ENCODE measurements around the gene GPBP1L1. TPM values are rescaled to one million over a fixed set of nuclear protein-coding genes. Genes with fewer than 3 reads are reported as not detected.

Gene GPBP1L1
- total RNA-seq, 4 donors from 2014 or later: 121 to 219 (median 131) TPM

- Histone ChIP-seq H3K9me3 (no peaks in the 10 kb centered on the region), H3K4me3 (no peak overlapping the region), H3K36me3 (peaks cover 60% of the 10 kb centered on the region), H3K27me3 (no peaks in the 10 kb centered on the region), H3K27ac (no peak overlapping the region), H3K4me1 (no peaks in the 10 kb centered on the region)
- TF ChIP-seq CTCF (IDR thresholded peaks at IDR 0.05): no peak
- TF ChIP-seq POLR2AphosphoS5 (IDR thresholded peaks at IDR 0.05): no peak
- no peak for TF ChIP-seq EP300 (IDR thresholded peaks at IDR 0.05)
- DNase-seq (ENCODE audit: low spot score in 2 of 2): no peak
These were observed 42.4 kb downstream of the GPBP1L1 start for GRCh38 chr1:45643978-45644377.

GRCh38 chr1:45643321-45643720 is 43.0 kb downstream of the GPBP1L1 start:
- peaks cover 60% of the 10 kb centered on the region for H3K36me3 ChIP-seq
- H3K4me1 ChIP-seq: no peaks in the 10 kb centered on the region
- no peak overlapping the region for H3K4me3 ChIP-seq
- H3K27me3 ChIP-seq: no peaks in the 10 kb centered on the region
- H3K27ac ChIP-seq: no peak overlapping the region
- H3K9me3 ChIP-seq: no peaks in the 10 kb centered on the region
- DNase-seq (ENCODE audit: low spot score in 2 of 2): no peak
- WGBS: 72% methylated on average over 5 of the region's 5 CpGs
- TF ChIP-seq EP300 (IDR thresholded peaks at IDR 0.05): no peak
- no peak for TF ChIP-seq CTCF (IDR thresholded peaks at IDR 0.05)
- TF ChIP-seq POLR2A (IDR thresholded peaks at IDR 0.05): no peak
- no peak for TF ChIP-seq POLR2AphosphoS5 (IDR thresholded peaks at IDR 0.05)

GRCh38 chr1:45640293-45640692 is 46.0 kb downstream of the GPBP1L1 start:
- WGBS: 82% methylated on average over 1 of the region's 1 CpG
- Histone ChIP-seq H3K4me1 (no peaks in the 10 kb centered on the region), H3K9me3 (no peaks in the 10 kb centered on the region), H3K27me3 (no peaks in the 10 kb centered on the region), H3K27ac (no peak overlapping the region), H3K4me3 (no peak overlapping the region), H3K36me3 (peaks cover 72% of the 10 kb centered on the region)
- TF ChIP-seq EP300 (IDR thresholded peaks at IDR 0.05) (no peak), POLR2AphosphoS5 (IDR thresholded peaks at IDR 0.05) (no peak), POLR2A (IDR thresholded peaks at IDR 0.05) (no peak), CTCF (IDR thresholded peaks at IDR 0.05) (no peak)
- no peak for DNase-seq (ENCODE audit: low spot score in 2 of 2)

GRCh38 chr1:45635211-45635610 is 51.1 kb downstream of the GPBP1L1 start:
- DNase-seq (ENCODE audit: low spot score in 2 of 2): no peak
- Histone ChIP-seq H3K9me3 (no peaks in the 10 kb centered on the region), H3K27me3 (no peaks in the 10 kb centered on the region), H3K27ac (no peak overlapping the region), H3K36me3 (peaks cover 89% of the 10 kb centered on the region), H3K4me3 (no peak overlapping the region), H3K4me1 (no peaks in the 10 kb centered on the region)
- TF ChIP-seq POLR2A (IDR thresholded peaks at IDR 0.05) (no peak), EP300 (IDR thresholded peaks at IDR 0.05) (no peak), CTCF (IDR thresholded peaks at IDR 0.05) (no peak), POLR2AphosphoS5 (IDR thresholded peaks at IDR 0.05) (no peak)
- 32% methylated on average over 1 of the region's 1 CpG for WGBS

- H3K36me3 ChIP-seq: peaks cover 90% of the 10 kb centered on the region
These were observed 55.9 kb downstream of the GPBP1L1 start for GRCh38 chr1:45630429-45630828.

More at GRCh38 chr1:45630429-45630828, 55.9 kb downstream of the GPBP1L1 start:
- WGBS: 89% methylated on average over 1 of the region's 1 CpG
- H3K4me1 ChIP-seq: no peaks in the 10 kb centered on the region
- no peak overlapping the region for H3K4me3 ChIP-seq
- DNase-seq (ENCODE audit: low spot score in 2 of 2): no peak
- TF ChIP-seq POLR2A (IDR thresholded peaks at IDR 0.05): no peak
- no peak for TF ChIP-seq CTCF (IDR thresholded peaks at IDR 0.05)
- TF ChIP-seq POLR2AphosphoS5 (IDR thresholded peaks at IDR 0.05): no peak
- TF ChIP-seq EP300 (IDR thresholded peaks at IDR 0.05): no peak
- no peak overlapping the region for H3K27ac ChIP-seq
- H3K27me3 ChIP-seq: no peaks in the 10 kb centered on the region
- H3K9me3 ChIP-seq: no peaks in the 10 kb centered on the region
